Measurements from ENCODE around the gene RPS19BP1.

RPS19BP1 gene

GRCh38 chr22:39535831-39536449 is 3.4 kb upstream of the RPS19BP1 start:
- TF ChIP-seq ZBTB7A (IDR thresholded peaks at IDR 0.05; ENCODE audit: low read depth) = no peak
- no peak for TF ChIP-seq USF1 (IDR thresholded peaks at IDR 0.05)
- no peak for TF ChIP-seq YY1 (IDR thresholded peaks at IDR 0.05; ENCODE audit: low read depth)
- TF ChIP-seq MAX (IDR thresholded peaks at IDR 0.05) = no peak
- TF ChIP-seq EGR1 (IDR thresholded peaks at IDR 0.05) = no peak
- TF ChIP-seq TEAD4 (IDR thresholded peaks at IDR 0.05) = no peak
- TF ChIP-seq CEBPB (IDR thresholded peaks at IDR 0.05) = no peak
- TF ChIP-seq TCF12 (IDR thresholded peaks at IDR 0.05; ENCODE audit: low read depth) = no peak
- no peak for TF ChIP-seq REST (IDR thresholded peaks at IDR 0.05; ENCODE audit: low read depth)
- no peak for TF ChIP-seq EP300 (IDR thresholded peaks at IDR 0.05; ENCODE audit: borderline replicate concordance)
- TF ChIP-seq RAD21 (IDR thresholded peaks at IDR 0.05; ENCODE audit: low read depth) = no peak
- TF ChIP-seq TAF1 (IDR thresholded peaks at IDR 0.05; ENCODE audit: low read depth) = no peak
- no peak for TF ChIP-seq FOXM1 (IDR thresholded peaks at IDR 0.05; ENCODE audit: borderline replicate concordance, low read depth)

GRCh38 chr22:39535357-39535725 is 2.8 kb upstream of the RPS19BP1 start:
- TF ChIP-seq TCF12 (IDR thresholded peaks at IDR 0.05; ENCODE audit: low read depth) = no peak
- no peak for TF ChIP-seq EP300 (IDR thresholded peaks at IDR 0.05; ENCODE audit: borderline replicate concordance)
- TF ChIP-seq YY1 (IDR thresholded peaks at IDR 0.05; ENCODE audit: low read depth) = no peak
- no peak for TF ChIP-seq USF1 (IDR thresholded peaks at IDR 0.05)
- no peak for TF ChIP-seq CEBPB (IDR thresholded peaks at IDR 0.05)
- TF ChIP-seq REST (IDR thresholded peaks at IDR 0.05; ENCODE audit: low read depth) = no peak
- no peak for TF ChIP-seq MAX (IDR thresholded peaks at IDR 0.05)
- no peak for TF ChIP-seq FOXM1 (IDR thresholded peaks at IDR 0.05; ENCODE audit: borderline replicate concordance, low read depth)
- TF ChIP-seq EGR1 (IDR thresholded peaks at IDR 0.05) = no peak
- no peak for TF ChIP-seq ZBTB7A (IDR thresholded peaks at IDR 0.05; ENCODE audit: low read depth)
- no peak for TF ChIP-seq RAD21 (IDR thresholded peaks at IDR 0.05; ENCODE audit: low read depth)
- TF ChIP-seq TEAD4 (IDR thresholded peaks at IDR 0.05) = no peak
- no peak for TF ChIP-seq NFIC (IDR thresholded peaks at IDR 0.05)
- TF ChIP-seq CREB1 (IDR thresholded peaks at IDR 0.05; ENCODE audit: low read depth) = no peak
- no peak for TF ChIP-seq TAF1 (IDR thresholded peaks at IDR 0.05; ENCODE audit: low read depth)

GRCh38 chr22:39534591-39535356 is 2.2 kb upstream of the RPS19BP1 start:
- TF ChIP-seq FOXM1 (IDR thresholded peaks at IDR 0.05; ENCODE audit: borderline replicate concordance, low read depth) (no peak), REST (IDR thresholded peaks at IDR 0.05; ENCODE audit: low read depth) (no peak), TEAD4 (IDR thresholded peaks at IDR 0.05) (peak; percentile 99), USF1 (IDR thresholded peaks at IDR 0.05) (no peak), YY1 (IDR thresholded peaks at IDR 0.05; ENCODE audit: low read depth) (0 out of 2 replicates have a peak, but pooled peaks have one; percentile 31), EP300 (IDR thresholded peaks at IDR 0.05; ENCODE audit: borderline replicate concordance) (no peak), TCF12 (IDR thresholded peaks at IDR 0.05; ENCODE audit: low read depth) (peak; percentile 70; the same call in 1 of the 2 replicates), TAF1 (IDR thresholded peaks at IDR 0.05; ENCODE audit: low read depth) (no peak), MAX (IDR thresholded peaks at IDR 0.05) (peak; percentile 58; the same call in 1 of the 2 replicates), ZBTB7A (IDR thresholded peaks at IDR 0.05; ENCODE audit: low read depth) (peak; percentile 96), CREB1 (IDR thresholded peaks at IDR 0.05; ENCODE audit: low read depth) (no peak), NFIC (IDR thresholded peaks at IDR 0.05) (no peak; the same call in 1 of the 2 replicates), EGR1 (IDR thresholded peaks at IDR 0.05) (no peak), RAD21 (IDR thresholded peaks at IDR 0.05; ENCODE audit: low read depth) (peak; percentile 95), CEBPB (IDR thresholded peaks at IDR 0.05) (no peak)
